HFF-Myc (cell line): ENCODE data around the gene KRTAP5-7.

Source experiments
- DNase-seq: peaks from one replicate; pipeline ENCODE4 v3.0.0-alpha.2; 2011; ENCODE audit warnings: low read depth; ENCODE audit errors: extremely low read depth
- H3K4me3 ChIP-seq: replicated peaks from 2 replicates; pipeline ENCODE4 v1.5.1; 2011; ENCODE audit warnings: low read depth, mild to moderate bottlenecking, control low read depth, low read length
- TF ChIP-seq, protein P1 (sequence below): IDR thresholded peaks from 2 replicates; pipeline ENCODE4 v1.5.1; 2012; ENCODE audit warnings: mild to moderate bottlenecking, low read depth, low read length, control low read depth; ENCODE audit errors: missing control alignments

The KRTAP5-7 gene

DNA sequence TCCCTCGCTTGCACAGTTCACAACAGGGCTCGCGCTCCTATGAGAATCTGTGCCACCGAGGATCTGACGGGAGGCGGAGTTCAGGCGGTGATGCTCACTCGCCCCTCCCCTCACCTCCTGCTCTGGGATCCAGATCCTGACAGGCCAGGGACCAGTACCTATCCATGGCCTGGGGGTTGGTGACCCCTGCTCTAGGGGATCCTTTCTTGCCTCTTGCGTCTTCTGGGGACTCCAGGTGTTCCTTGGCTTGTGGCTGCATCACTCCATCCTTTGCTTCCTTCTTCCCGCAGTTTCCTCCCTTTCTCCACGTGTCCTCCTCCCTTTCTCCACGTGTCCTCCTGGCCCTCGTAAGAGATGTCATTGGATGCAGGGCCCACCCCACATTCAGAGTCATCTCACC is 30.6 kb upstream of the KRTAP5-7 start:
- H3K4me3 ChIP-seq: no peak overlapping the region
- TF ChIP-seq, protein P1, sequence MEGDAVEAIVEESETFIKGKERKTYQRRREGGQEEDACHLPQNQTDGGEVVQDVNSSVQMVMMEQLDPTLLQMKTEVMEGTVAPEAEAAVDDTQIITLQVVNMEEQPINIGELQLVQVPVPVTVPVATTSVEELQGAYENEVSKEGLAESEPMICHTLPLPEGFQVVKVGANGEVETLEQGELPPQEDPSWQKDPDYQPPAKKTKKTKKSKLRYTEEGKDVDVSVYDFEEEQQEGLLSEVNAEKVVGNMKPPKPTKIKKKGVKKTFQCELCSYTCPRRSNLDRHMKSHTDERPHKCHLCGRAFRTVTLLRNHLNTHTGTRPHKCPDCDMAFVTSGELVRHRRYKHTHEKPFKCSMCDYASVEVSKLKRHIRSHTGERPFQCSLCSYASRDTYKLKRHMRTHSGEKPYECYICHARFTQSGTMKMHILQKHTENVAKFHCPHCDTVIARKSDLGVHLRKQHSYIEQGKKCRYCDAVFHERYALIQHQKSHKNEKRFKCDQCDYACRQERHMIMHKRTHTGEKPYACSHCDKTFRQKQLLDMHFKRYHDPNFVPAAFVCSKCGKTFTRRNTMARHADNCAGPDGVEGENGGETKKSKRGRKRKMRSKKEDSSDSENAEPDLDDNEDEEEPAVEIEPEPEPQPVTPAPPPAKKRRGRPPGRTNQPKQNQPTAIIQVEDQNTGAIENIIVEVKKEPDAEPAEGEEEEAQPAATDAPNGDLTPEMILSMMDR: no peak
- DNase-seq: no peak

DNA sequence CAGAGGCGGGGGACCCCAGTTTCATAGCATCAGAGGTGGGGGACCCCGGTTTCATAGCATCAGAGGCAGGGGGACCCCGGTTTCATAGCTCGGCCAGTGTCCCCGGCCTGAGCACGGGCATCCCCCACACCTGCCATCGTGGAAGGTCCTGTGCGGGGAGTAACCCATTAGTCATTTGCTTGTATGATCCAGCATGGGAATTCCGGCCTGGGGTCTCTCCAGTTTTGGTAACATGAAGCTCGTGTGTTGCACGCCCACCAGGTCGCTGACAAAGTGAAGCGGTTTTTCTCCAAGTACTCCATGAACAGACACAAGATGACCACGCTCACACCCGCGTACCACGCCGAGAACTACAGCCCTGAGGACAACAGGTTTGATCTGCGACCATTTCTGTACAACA is 29.0 kb upstream of the KRTAP5-7 start:
- no peak for DNase-seq
- TF ChIP-seq, protein P1: no peak
- no peak overlapping the region for H3K4me3 ChIP-seq

DNA sequence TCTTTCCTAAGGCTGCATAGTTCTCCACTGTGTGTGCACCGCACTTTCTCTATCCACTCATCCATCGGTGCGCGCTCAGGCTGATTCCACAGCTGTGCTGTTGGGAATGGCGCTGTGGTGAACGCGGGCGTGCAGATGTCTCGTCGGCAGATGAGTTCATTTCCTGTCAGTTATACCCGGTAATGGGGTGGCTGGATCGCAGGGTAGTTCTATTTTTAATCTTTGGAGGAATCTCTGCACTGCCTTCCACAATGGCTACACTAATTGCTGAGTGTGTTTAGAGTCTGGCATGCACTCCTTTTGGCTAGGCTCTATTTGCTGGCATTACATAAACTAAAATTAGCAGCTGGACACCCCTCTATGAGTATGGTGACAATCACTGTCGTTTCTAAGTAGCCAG is 27.9 kb upstream of the KRTAP5-7 start:
- no peak for DNase-seq
- no peak overlapping the region for H3K4me3 ChIP-seq
- TF ChIP-seq, protein P1: no peak

DNA sequence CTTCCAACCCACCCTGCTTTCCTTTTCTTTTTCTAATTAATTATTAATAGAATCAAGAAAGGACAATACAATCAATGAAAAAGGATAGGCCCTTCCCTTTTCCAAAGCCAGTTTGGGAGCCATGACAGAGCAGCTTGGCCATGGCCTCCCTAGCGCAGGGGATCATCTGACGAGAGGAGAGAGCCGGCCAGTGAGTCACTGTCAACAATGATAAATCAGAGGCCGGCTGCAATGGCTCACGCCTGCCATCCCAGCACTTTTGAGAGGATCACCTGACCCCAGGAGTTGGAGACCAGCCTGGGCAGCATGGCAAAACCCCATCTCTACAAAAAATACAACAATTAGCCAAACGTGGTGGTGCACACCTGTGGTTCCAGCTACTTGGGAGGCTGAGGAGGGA is 27.5 kb upstream of the KRTAP5-7 start:
- DNase-seq: no peak
- H3K4me3 ChIP-seq: no peak overlapping the region
- TF ChIP-seq, protein P1: no peak

DNA sequence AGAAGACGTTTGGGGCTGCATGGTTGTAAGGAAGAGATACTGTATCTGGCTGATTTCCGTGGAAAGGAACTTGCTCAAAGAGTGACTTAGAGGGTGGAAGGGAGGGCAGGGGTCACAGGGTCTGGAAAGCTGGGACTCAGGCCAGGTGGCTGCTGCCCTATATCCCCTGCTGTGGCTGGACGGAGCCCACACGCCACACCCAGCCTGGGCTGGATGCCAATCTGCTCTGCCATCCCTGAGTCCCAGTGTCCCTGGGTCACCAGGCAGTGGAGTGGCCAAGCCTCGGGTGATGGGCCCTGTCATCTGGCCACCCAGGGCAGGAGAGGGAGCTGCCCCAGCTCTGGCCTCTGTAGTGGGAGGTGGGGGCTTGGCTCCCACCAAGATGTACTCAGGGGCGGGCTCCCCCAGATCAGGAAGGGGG is 26.5 kb upstream of the KRTAP5-7 start:
- no peak for DNase-seq
- TF ChIP-seq, protein P1: no peak

DNA sequence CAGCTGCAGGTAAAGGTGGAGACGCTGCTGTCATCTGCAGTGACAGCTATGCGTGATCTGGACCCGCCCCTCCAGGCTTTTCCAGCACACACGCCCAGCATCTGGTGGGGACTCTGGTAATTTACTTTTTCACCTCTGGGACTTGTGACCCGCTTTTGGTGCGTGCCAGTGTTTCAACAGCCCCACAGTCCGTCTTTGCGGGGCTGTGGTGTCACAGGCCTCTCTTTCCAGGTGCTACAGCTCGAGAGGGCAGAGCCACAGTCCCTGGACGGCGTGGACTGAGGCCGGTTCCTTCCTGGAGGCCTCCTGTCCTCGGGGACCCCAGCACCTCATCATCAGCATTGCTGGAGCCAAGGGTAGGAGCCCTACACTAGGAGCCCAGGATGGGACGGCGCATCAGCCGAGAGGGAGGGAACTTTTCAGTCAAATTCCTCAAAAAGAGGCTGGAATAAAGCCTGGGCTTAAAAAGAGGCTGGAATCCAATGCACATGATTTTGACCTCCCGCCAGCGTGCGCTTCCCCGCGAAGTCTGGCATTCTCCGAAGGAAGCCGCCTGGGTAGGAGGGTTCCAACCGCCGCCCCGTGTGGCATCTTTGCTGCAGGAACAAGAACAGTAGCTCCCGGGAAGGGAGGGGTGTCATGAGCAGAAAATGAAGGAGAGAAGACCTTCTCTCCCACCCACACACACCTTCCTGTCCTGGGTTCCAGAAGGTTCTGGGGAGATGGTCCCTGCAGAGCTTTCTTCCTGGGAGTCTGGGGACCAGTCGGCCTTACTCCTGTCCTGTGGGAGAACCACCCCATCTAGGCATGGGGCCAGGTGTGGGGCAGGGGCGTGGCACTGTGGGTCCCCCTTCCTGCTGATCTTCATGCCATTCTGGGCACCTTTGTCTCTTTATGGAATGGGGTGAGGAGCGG is 25.7 kb upstream of the KRTAP5-7 start:
- DNase-seq: no peak
- TF ChIP-seq, protein P1: no peak
- no peak overlapping the region for H3K4me3 ChIP-seq

More for the DNA sequence above, 26.5 kb upstream of the KRTAP5-7 start:
- H3K4me3 ChIP-seq: no peak overlapping the region

DNA sequence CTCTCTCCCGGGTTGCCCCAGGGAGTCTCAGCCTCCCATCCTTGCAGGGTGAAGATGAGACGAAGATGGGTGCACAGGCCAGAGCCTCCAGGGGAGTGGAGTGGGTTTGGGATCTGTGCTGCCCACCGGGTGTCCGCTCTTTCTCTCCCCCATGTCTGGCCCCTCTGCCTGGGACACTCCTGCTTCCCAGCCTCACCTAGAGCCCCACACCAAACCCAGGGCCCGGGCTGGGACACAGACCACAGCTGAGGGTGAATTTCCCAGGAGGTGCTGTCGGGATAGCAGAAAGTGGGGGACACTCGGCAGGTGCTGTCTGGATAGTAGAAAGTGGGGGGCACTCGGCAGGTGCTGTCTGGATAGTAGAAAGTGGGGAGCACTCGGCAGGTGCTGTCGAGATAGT is 25.0 kb upstream of the KRTAP5-7 start:
- no peak for DNase-seq
- TF ChIP-seq, protein P1: no peak
- H3K4me3 ChIP-seq: no peak overlapping the region
